HG02798 (cell line): ENCODE results near the gene TBC1D9.
A peak's percentile ranks its signal among the peaks of the same experiment; 100 is the strongest.

ENCODE experiments used
- ATAC-seq: cut with Tn5 transposase; IDR thresholded peaks from one replicate; pipeline ENCODE4 v1.9.1; 2021; ENCODE audit warnings: mild to moderate bottlenecking; ENCODE audit not compliant: unreplicated experiment, poor library complexity

The TBC1D9 gene

GRCh38 chr4:140726776-140727500 lies 29.2 kb downstream of the TBC1D9 start:
- ATAC-seq, result no peak

- ATAC-seq, result no peak
These were observed 30.6 kb downstream of the TBC1D9 start for GRCh38 chr4:140725556-140725955.

GRCh38 chr4:140724760-140725159 lies 31.4 kb downstream of the TBC1D9 start:
- ATAC-seq, result no peak

DNA sequence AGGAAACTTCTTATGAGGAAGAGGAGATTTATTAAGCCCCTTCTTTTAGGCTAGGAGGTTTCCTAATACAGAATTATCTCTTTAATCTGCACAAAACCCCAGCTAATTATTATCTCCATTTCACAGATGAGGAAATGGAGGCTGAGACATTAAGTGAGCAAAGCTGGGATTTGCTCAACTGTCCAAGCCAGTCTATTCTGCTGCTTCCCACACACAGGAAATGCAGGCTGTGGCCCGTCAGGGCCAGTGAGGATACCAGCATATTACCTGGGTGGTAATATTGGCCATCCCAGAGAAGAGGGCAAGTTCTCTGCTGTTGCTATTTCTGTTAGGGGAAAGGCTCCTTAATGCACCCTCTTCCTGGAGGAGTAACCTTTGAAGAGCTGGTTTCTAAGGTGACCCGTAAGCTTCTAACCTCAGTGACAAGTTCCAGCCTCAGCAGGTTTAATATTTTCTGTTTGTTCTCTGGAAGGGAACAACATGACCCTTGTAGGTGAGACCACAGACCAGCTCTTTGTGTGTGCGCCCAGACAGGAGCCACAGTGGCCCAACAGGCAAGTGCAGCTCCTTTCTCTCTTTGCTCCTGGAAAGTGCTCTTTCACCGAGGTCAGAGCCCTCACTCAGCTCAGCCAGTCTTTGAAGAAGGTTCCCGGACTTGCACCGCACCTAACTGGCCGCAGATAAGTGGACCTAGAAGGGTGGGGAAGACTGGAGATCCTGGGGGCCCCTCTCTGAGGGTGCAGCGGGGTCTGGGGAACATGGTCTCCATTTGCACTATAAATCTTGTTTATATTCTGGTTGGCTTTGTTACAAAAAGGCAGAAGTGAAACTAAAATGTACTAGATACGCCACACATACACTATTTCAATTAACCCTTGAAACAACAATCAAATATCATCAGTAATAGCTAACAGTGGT lies 35.5 kb downstream of the TBC1D9 start:
- peak; percentile 61 for ATAC-seq

DNA sequence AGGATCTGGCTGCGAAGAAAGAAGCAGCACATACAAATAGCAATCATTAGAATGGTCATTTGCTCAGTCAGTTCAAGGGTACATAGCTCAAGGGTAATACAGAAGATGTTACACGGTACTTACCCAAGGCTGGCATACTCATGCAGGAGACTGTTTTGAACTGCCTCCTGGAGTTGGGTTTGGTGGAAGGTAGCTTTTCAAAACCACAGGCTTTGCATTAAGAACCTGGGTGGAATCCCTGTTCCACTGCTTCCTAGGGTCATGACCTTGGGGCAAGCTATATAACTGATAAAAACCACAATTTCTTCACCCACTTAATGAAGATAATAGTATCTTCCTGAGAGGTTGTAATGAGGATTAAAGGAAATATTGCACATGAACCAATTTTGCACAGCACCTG lies 36.5 kb downstream of the TBC1D9 start:
- peak; percentile 48 for ATAC-seq

GRCh38 chr4:140719022-140719421 lies 37.2 kb downstream of the TBC1D9 start:
- ATAC-seq, result no peak

GRCh38 chr4:140718241-140718952 lies 37.8 kb downstream of the TBC1D9 start:
- no peak for ATAC-seq

GRCh38 chr4:140717313-140717712 lies 38.9 kb downstream of the TBC1D9 start:
- ATAC-seq, result no peak

DNA sequence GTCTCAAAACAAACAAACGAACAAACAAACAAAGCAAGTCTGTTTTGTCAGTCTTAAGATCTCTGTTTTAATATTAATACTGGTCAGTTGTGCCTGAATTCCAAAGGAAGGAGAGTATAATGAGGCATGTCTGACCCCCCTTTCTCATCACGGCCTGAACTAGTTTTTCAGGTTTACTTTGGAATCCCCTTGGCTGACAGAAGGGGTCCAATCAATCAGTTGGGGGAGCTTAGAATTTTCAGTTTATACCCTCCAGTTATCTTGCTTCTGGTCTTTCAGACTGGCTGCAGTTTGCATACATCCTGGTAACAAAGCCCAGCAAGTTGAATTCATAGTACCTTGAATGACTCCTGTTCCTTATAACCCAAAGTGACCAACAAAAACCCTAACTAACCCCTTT lies 41.1 kb downstream of the TBC1D9 start:
- no peak for ATAC-seq

DNA sequence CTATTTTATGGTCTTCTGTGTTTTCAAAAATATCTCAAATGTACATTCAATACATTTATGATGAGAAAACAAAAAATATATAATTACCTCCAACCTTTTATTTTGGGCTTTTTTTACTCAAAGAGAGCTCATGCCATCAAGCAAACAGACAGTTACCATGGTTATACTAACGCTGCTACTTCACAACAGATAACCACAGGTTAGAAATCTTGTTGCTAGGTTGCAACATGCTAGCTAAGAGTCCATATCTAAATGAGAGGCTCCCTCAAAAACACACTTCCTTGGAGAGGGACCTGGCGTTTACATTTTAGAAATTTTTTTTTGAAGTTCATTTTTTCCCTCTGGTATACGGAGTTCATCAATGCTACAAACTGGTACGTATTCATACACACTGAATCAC lies 44.3 kb downstream of the TBC1D9 start:
- no peak for ATAC-seq

- ATAC-seq, result no peak
These were observed 45.1 kb downstream of the TBC1D9 start for GRCh38 chr4:140710908-140711622.

- ATAC-seq, result no peak
These were observed 48.9 kb downstream of the TBC1D9 start for GRCh38 chr4:140707325-140707724.

- ATAC-seq, result no peak
These were observed 49.5 kb downstream of the TBC1D9 start for GRCh38 chr4:140706665-140707064.

DNA sequence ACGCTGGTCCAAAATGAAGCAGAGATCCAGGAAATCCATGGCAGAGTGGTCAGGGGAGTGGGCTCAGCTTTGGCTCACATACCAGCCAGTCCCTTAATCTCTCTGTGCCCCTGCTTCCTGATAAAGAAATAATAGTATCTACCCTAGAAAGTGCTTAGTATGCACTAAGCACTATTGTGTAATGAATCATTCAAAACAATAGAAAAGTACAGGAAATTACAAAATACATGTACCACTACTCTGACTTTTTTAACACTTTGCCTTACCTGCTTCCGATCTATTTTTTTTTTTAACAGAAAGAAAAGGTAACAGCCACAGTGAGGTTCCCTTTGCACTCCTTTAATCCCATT lies 49.9 kb downstream of the TBC1D9 start:
- no peak for ATAC-seq

- no peak for ATAC-seq
These were observed 50.4 kb downstream of the TBC1D9 start for GRCh38 chr4:140705625-140706275.

- no peak for ATAC-seq
These were observed 51.2 kb downstream of the TBC1D9 start for GRCh38 chr4:140704964-140705363.

GRCh38 chr4:140704392-140704960 lies 51.7 kb downstream of the TBC1D9 start:
- no peak for ATAC-seq

DNA sequence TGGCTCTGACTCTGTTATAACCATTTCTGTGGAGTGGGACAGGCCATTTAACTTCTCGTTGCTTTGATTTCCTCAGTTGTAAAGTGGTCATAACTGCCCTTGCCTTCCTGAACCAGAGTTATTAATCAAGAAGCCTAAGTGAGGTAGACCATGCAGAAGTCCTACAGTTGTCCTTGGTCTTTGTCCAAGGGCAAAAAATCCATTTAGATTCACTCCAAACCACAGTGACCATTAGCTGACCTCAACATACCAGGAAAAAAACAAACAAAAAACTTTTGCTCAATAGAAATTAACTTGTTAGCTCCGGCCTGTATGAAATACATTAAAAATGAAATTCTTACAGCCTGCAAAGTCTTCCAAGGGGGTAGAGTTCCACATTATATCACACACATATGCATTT lies 52.7 kb downstream of the TBC1D9 start:
- ATAC-seq, result no peak

DNA sequence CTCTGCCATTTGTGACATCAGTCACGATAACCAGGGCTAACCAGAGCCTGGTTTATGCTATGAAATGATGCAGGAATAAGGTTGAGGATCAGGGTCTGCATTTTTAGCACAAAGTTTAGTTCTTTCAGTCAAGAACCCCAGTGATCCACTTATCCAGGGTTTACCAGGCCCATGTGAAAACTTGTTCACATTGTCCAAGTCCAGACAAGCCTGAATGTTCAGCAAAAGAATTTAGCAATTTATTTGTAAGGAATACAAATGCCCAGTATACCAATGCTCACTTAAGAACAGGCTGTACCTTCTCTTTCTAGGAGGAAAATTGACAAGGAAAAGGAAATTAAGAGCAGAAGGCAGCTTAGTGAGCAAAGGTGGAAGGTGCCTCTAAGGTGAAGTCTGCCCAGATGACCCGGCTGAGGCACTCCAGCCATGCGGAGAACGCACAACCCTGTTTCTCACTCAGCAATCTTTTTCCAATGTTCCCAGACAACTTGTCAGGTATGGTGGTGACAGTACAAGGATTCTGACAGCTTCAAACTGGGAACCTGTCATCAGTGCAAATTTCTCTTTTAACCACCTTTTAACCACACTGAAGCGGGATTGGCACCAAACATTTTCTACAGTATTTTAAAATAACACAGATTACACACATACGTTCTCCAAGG lies 54.0 kb downstream of the TBC1D9 start:
- no peak for ATAC-seq
